Activated CD4-positive, alpha-beta T cell treated with anti-CD3 and anti-CD28 coated beads for 36 hours (primary cell): ENCODE results near the gene PRMT9. TPM values are rescaled to one million over a fixed set of nuclear protein-coding genes. Genes with fewer than 3 reads are reported as not detected.

Experiments used
- ATAC-seq: fragments of 200-7000 bp; cut with Tn5 transposase; one replicate; pipeline ENCODE4 v1.10.0; 2021; ENCODE audit warnings: mild to moderate bottlenecking, moderate library complexity
- CTCF ChIA-PET: fragments of 350-600 bp; sonication (Branson Sonifier 250); formaldehyde crosslinking; loops from one replicate; lab custom pipeline; 2021; ENCODE audit warnings: antibody characterized with exemption; lab: Charles Lee
- POLR2A ChIA-PET: fragments of 350-600 bp; sonication (Branson Sonifier 250); formaldehyde crosslinking; loops from one replicate; lab custom pipeline; 2021; ENCODE audit warnings: antibody characterized with exemption, inconsistent platforms; lab: Charles Lee
- DNase-seq: peaks from one replicate; pipeline ENCODE4 v3.0.0-alpha.2; 2020
- H3K27ac Mint-ChIP-seq: one replicate; pipeline ENCODE4 v1.8.0; 2021; ENCODE audit warnings: mixed read lengths
- H3K27me3 Mint-ChIP-seq: one replicate; pipeline ENCODE4 v1.8.0; 2021; ENCODE audit warnings: mixed read lengths
- H3K36me3 Mint-ChIP-seq: one replicate; pipeline ENCODE4 v1.8.0; 2021; ENCODE audit warnings: low read depth, mixed read lengths
- H3K4me1 Mint-ChIP-seq: one replicate; pipeline ENCODE4 v1.8.0; 2021; ENCODE audit warnings: mixed read lengths
- H3K4me3 Mint-ChIP-seq: one replicate; pipeline ENCODE4 v1.8.0; 2021; ENCODE audit warnings: mild to moderate bottlenecking, moderate library complexity, mixed read lengths
- H3K9me3 Mint-ChIP-seq: one replicate; pipeline ENCODE4 v1.8.0; 2021; ENCODE audit warnings: low read depth, mixed read lengths
- intact Hi-C, 2 experiments: fragments of 100-400 bp; cut with DNase I in 1 of 2; cut with micrococcal nuclease in 1 of 2; formaldehyde crosslinking; loops; one replicate each; pipeline versions ENCODE4 v1.14.2 to v1.15.1; 2022 to 2024; cut with DNase I, micrococcal nuclease
- total RNA-seq, 2 experiments: library from RNA; stranded (reverse); gene quantifications; one replicate each; pipeline ENCODE4 v1.2.3, GENCODE V29; 2021

PRMT9 gene
- 1 to 10 TPM; 6.2 to 7.5 TPM for total RNA-seq

DNA sequence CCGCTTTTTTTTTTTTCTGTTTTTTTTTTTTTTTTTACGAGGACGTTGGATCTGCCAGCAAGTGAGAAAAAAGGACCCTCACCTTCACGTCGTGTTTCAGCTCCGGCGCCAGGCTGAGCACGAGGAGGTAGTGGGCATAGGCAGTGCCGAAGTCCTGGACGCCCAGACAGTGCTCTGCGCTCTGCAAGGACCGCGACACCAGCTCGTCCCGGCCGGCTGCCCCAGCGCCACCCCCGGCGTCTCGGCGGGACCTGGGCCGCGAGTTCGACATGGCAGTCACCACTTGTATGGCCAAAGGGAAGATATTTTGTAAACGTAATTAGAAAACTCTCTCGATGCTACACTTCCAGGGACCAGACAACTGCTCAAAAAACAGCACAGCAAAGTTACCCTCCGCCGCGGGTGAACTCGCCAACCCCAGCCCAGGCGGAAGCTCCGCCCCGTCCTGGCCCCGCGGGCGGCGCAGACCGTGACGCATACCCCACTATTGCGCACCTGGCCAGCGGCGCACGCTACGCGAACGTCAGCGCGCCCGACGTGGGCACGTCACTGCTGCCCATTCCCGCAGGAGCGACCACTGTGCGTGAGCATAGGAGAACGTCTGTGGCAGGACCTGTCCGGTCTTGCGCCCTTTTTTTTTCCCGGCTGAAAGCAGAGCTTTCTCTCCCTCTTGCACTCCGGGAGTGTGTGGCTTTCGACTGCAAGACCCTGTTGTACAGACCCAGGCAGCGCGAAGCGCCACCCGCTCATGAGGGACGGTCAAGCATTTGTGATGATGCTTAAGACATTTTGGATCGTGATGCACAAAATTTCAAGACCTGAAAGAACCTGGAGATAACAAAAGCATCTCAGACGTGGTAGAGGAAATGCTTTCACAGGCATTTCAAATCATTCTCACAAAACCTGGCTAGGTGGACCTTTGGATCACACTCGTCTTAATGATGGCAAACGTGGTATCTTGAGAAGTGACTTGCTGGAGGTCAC lies at the start of gene PRMT9:
TSS of gene PRMT9 (minus strand) at position 447 of the 984 bp plus-strand sequence. CDS start at position 271, 176 bp downstream.
- H3K36me3 Mint-ChIP-seq: peaks cover 7% of the 10 kb centered on the region
- ChIA-PET CTCF (interaction anchor here (0.6 to 4.7 kb wide), 10 partner anchors 11 to 944 kb away, joined by 3 to 40 read pairs (median 4); partner anchors contain the start of gene TMEM184C), POLR2A (interaction anchor here (1.0 to 2.3 kb wide), 2 partner anchors 67 to 108 kb away, joined by 3 to 21 read pairs; partner anchors contain the start of gene TMEM184C)
- intact Hi-C loops: loop anchor here (1.0 to 5.0 kb wide), 5 partner anchors 48 to 758 kb away; partner anchors contain the start of genes ARHGAP10 (in 2 of the 2), TMEM184C (in 2 of the 2) and NR3C2 (in 1 of the 2)
- H3K9me3 Mint-ChIP-seq: no peaks in the 10 kb centered on the region
- H3K4me3 Mint-ChIP-seq: peak within 1 kb of the TSS; percentile 92
- peak within 1 kb of the TSS; percentile 91 for H3K27ac Mint-ChIP-seq
- peaks cover 6% of the 10 kb centered on the region for H3K27me3 Mint-ChIP-seq
- DNase-seq (peak; percentile 93), ATAC-seq (peak; percentile 99)
- H3K4me1 Mint-ChIP-seq: peaks cover 25% of the 10 kb centered on the region

DNA sequence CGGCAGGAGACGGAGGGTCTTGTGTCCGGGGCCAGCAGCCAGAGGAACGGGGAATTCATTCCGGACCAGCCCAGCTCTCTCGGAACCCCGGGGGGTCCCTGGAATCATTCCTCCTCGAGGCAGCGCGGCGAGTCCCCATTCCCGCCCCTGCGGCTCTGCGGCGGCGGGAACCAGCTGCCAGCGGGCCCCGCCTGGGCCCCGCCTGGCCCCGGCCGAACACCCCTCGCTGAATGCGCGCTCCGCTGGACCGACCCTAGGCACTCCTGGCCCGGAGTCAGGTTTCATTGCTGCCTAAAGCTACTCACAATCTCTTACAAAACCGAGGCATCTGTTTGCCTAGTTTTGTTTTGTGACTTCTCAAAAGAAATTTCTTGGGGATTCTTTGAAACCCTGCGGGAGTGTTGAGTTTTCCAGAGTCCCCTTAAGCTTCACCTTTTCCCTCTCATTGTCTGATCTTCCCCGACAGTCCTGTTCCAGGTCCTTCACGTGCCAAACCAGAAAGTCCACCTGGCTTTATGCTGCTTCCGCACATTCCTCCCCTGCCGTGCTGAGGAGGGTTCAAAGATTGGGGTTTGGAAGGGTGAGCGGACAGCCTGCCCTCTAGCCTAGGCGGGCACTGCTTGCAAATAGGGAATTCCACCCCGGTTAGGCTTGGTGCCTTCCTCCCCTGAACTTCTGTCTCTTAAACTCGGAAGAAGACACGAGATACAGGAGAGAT lies 48.7 kb upstream of the PRMT9 start:
- DNase-seq: peak; percentile 37
- Mint-ChIP-seq H3K27me3 (peaks cover 3% of the 10 kb centered on the region), H3K4me3 (peak overlapping the region; percentile 85), H3K9me3 (no peaks in the 10 kb centered on the region), H3K4me1 (peaks cover 46% of the 10 kb centered on the region), H3K36me3 (no peaks in the 10 kb centered on the region), H3K27ac (peak overlapping the region; percentile 87)
- intact Hi-C loops: loop anchor here (1.0 to 5.0 kb wide), 8 partner anchors 48 to 710 kb away; partner anchors contain the start of genes PRMT9 (in 2 of the 2), NR3C2 (in 1 of the 2) and TMEM184C (in 1 of the 2)
- ChIA-PET POLR2A (no interaction called here), CTCF (interaction anchor here (0.6 to 1.6 kb wide), 10 partner anchors 15 to 134 kb away, joined by 3 to 8 read pairs (median 4); no protein-coding TSS in a partner anchor)
- ATAC-seq: peak; percentile 16

DNA sequence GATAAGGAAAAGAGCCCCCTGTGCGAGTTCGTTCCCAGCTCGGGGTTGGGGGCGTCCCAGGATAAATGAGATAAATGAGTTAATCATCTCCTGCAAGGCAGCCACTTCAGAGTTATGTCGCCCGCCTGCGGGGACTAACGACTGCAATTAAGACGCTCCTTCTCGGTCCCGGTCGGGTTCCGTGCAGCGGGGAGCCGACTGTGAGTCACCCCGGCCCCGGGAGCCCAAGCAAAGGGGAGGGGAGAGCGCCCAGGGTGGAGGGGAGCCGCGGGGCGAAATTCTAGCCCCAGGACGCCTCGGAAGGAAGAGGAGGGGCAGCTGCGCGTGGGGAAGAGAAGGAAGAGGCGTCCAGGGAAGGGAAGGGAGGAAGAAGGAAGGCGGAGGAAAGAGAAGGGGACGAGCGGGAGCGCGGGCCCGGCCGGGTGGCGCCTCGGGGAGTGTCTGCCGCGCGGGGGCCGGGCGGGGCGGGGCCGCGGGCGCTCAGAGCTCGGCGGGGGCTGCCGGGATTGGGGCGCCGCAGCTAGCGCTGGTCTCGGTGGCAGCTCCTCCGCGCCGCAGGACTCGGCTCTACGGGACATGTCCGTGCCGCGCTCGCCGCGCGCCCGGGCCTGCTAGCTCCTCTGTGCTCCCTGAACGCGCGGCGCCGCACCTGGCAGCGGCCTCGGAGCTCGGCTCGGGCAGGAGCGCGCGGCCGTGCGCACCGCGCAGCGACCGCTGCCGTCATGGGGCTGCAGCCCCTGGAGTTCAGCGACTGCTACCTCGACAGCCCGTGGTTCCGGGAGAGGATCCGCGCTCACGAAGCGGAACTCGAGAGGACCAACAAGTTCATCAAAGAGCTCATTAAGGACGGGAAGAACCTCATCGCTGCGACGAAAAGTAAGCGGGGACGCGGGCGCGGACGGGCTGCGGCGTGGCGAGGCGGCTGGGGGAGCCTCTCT lies 47.9 kb upstream of the PRMT9 start, which contains the start of gene ARHGAP10:
TSS of gene ARHGAP10 (plus strand) at position 509 of the 938 bp plus-strand sequence. CDS start at position 723, 214 bp downstream.
- H3K36me3 Mint-ChIP-seq: no peaks in the 10 kb centered on the region
- intact Hi-C loops: loop anchor here (1.0 to 5.0 kb wide), 8 partner anchors 47 to 710 kb away; partner anchors contain the start of genes PRMT9 (in 2 of the 2), NR3C2 (in 1 of the 2) and TMEM184C (in 1 of the 2)
- H3K27me3 Mint-ChIP-seq: peaks cover 3% of the 10 kb centered on the region
- ATAC-seq: peak; percentile 82
- H3K4me3 Mint-ChIP-seq: peak within 1 kb of the TSS; percentile 85
- DNase-seq: peak; percentile 83
- peak within 1 kb of the TSS; percentile 87 for H3K27ac Mint-ChIP-seq
- H3K9me3 Mint-ChIP-seq: no peaks in the 10 kb centered on the region
- CTCF ChIA-PET: interaction anchor here (0.5 to 1.6 kb wide), 12 partner anchors 16 to 135 kb away, joined by 3 to 8 read pairs (median 4); no protein-coding TSS in a partner anchor
- peaks cover 45% of the 10 kb centered on the region for H3K4me1 Mint-ChIP-seq
- POLR2A ChIA-PET: interaction anchor here (0.7 kb wide), 1 partner anchor 115 kb away, joined by 5 read pairs; the partner anchor contains the start of gene TMEM184C

DNA sequence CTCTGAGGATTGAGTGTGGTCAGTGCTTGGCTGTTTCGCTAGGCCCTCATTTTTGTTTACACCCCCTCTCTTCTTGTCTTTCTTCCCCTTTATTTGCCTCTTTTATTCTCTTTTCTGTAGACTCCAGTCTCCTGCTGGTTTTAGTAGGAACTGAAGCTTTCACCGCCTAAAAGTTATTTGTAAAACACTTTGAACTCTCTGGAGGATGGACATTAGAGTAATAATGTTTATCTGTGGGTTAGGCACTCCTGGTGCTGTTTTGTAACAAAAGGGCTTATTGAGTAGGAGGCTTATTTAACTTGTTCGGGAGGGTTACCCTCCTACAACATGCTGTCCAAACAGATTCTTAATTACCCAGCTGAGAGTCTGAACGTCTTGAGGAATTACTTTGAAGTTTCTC lies 46.4 kb upstream of the PRMT9 start:
- Mint-ChIP-seq H3K27me3 (peaks cover 3% of the 10 kb centered on the region), H3K9me3 (no peaks in the 10 kb centered on the region), H3K27ac (no peak overlapping the region), H3K36me3 (no peaks in the 10 kb centered on the region), H3K4me3 (no peak overlapping the region), H3K4me1 (peaks cover 30% of the 10 kb centered on the region)
- DNase-seq (no peak), ATAC-seq (no peak)
- ChIA-PET POLR2A (no interaction called here), CTCF (interaction anchor here (1.5 to 1.6 kb wide), 2 partner anchors 46 to 136 kb away, joined by 4 to 10 read pairs; no protein-coding TSS in a partner anchor)
- intact Hi-C loops: loop anchor here in 1 of 2 experiments (5.0 kb wide), 1 partner anchor 712 kb away; the partner anchor contains the start of gene NR3C2

DNA sequence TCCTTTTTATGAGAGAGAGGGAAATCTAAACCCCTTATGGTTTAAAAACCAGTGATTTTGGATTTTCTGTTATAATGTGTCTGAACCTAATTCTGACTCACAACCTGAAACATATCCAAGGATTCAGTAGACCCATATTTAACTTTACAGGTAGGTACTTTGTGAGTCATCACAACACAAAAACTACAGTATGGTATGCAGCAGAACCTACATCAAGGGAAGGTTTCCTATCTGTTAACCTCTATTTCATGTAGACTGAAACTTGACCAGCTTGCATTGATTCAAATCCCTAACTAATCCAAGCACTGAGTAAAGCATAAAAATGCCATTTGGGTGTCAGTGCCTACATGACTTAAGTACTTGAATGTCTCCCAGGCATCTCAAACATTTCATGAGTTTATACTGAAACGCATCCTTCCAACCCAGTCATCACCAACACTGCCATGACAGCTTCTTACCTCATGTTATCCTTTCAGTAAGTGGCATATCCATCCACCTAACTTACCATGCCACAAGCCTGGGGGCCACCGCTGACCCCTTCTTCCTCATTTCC lies 43.6 kb upstream of the PRMT9 start:
- no peak for DNase-seq
- peaks cover 6% of the 10 kb centered on the region for H3K4me1 Mint-ChIP-seq
- intact Hi-C loops: no loop called here

DNA sequence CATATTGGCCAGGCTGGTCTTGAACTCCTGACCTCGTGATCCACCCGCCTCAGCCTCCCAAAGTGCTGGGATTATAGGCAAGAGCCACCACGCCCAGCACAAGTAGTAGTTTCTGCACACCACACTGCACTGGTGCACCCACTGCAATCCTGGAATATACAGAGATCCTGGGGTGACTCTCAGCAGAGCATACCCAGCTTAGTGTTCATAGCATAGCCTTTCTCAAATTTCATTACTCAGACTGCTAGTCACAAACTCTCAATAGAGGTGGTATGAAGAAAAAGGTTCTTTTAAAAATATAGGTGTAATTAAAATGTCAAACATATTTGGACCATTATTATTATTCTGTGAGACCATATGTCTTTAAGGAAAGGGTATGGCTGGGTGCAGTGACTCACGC lies 41.7 kb upstream of the PRMT9 start:
- DNase-seq: no peak
- no peaks in the 10 kb centered on the region for H3K9me3 Mint-ChIP-seq
- POLR2A ChIA-PET: no interaction called here

More for the DNA sequence above, 43.6 kb upstream of the PRMT9 start:
- POLR2A ChIA-PET: no interaction called here
- Mint-ChIP-seq H3K27me3 (no peaks in the 10 kb centered on the region), H3K36me3 (no peaks in the 10 kb centered on the region), H3K4me3 (no peak overlapping the region), H3K27ac (no peak overlapping the region), H3K9me3 (no peaks in the 10 kb centered on the region)
- CTCF ChIA-PET: interaction anchor here (1.1 to 2.4 kb wide), 2 partner anchors 10 to 139 kb away, joined by 3 to 13 read pairs; no protein-coding TSS in a partner anchor
- no peak for ATAC-seq

DNA sequence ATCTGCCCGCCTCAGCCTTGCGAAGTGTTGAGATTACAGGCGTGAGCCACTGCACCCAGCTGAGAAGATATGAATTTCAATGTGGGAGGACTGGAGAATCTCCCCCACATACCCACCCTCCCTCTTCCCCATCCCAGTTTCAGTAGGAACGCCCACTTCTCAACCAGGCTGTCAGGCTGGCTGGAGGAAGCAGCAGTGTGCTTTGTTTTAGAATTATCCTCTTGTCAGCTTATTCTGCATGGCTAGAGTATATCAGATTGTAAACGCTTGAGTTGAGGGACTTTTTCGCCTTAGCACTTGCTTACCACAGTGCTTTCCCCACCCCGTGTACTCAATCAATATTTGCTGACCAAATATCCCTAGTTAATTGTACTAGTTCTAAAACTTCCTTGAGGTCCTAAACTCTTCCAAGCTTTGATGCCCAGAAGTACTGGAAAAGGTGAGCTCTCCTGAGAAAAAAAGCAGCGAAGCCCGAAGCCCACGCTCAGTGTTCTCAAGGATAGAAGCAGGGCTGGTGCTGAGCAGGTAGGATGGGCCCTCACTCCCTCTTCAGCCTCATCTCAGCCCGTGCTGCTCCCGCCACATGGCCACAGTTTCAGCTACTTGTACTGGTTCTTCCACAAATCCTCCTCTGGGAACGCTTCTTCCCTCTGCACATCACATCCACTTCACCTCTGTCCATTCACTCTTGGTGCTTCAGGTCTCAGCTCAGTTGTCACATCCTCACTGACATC lies 40.7 kb upstream of the PRMT9 start:
- H3K4me3 Mint-ChIP-seq: no peak overlapping the region
- DNase-seq (no peak), ATAC-seq (no peak)
- H3K27ac Mint-ChIP-seq: no peak overlapping the region
- no peaks in the 10 kb centered on the region for H3K9me3 Mint-ChIP-seq
- intact Hi-C loops: no loop called here
- H3K27me3 Mint-ChIP-seq: peaks cover 3% of the 10 kb centered on the region
- ChIA-PET POLR2A (no interaction called here), CTCF (interaction anchor here (0.7 kb wide), 1 partner anchor 76 kb away, joined by 4 read pairs; no protein-coding TSS in a partner anchor)
- H3K4me1 Mint-ChIP-seq: no peaks in the 10 kb centered on the region
- no peaks in the 10 kb centered on the region for H3K36me3 Mint-ChIP-seq

More for the DNA sequence above, 41.7 kb upstream of the PRMT9 start:
- Mint-ChIP-seq H3K36me3 (no peaks in the 10 kb centered on the region), H3K27ac (no peak overlapping the region), H3K27me3 (no peaks in the 10 kb centered on the region), H3K4me1 (no peaks in the 10 kb centered on the region), H3K4me3 (no peak overlapping the region)
- ATAC-seq: no peak
- CTCF ChIA-PET: interaction anchor here (0.7 kb wide), 1 partner anchor 75 kb away, joined by 4 read pairs; no protein-coding TSS in a partner anchor
- intact Hi-C loops: no loop called here

DNA sequence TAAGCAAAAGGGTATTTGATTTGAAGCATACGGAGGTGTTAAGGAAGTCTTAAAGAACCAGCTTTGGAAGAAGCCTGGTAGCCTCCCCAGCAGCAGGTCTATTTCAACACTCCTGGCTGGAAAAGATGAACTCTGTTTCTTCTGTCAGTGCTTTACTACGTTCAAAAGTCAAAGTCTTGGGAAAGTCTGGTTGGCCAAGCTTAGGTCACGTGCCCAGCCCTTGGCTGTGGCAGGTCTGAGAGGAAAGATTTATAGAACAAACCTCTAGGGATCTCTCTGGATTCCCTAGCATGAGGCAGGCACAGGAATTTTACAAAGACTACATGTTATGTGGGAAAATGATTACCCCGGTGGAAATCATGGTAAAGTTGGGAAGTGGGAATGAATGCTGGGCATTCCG lies 39.4 kb upstream of the PRMT9 start:
- no peak for ATAC-seq
- ChIA-PET CTCF (interaction anchor here (2.9 kb wide), 1 partner anchor 144 kb away, joined by 16 read pairs; no protein-coding TSS in a partner anchor), POLR2A (no interaction called here)
- H3K36me3 Mint-ChIP-seq: no peaks in the 10 kb centered on the region
- no peak overlapping the region for H3K27ac Mint-ChIP-seq
- H3K27me3 Mint-ChIP-seq: peaks cover 3% of the 10 kb centered on the region
- no peaks in the 10 kb centered on the region for H3K4me1 Mint-ChIP-seq
- intact Hi-C loops: no loop called here
- no peaks in the 10 kb centered on the region for H3K9me3 Mint-ChIP-seq
- DNase-seq: no peak
- no peak overlapping the region for H3K4me3 Mint-ChIP-seq

DNA sequence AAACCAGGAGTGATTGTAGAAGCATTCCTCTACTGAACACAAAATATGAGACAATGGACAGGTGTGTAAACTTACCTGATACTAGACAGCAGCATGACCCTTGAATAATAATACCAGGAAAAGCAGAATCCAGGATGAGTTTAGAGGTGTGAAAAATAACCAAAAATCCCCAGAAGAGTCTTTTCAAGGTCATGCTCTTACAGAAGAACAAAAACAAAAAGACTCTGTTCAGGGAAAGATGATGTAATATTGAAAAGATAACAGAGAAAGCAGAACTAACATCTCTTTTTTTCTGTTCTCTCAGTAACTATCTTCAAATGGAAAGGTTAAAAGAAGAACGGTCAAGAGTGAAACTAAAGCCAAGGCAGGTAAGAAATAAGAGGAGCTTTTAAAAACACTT lies 33.9 kb upstream of the PRMT9 start:
- ATAC-seq (no peak), DNase-seq (no peak)
- ChIA-PET CTCF (interaction anchor here (0.9 to 2.0 kb wide), 2 partner anchors 9 to 148 kb away, joined by 3 to 9 read pairs; no protein-coding TSS in a partner anchor), POLR2A (no interaction called here)
- intact Hi-C loops: no loop called here
- no peak overlapping the region for H3K4me3 Mint-ChIP-seq
- H3K36me3 Mint-ChIP-seq: no peaks in the 10 kb centered on the region
- H3K9me3 Mint-ChIP-seq: no peaks in the 10 kb centered on the region
- peaks cover 12% of the 10 kb centered on the region for H3K27me3 Mint-ChIP-seq
- H3K27ac Mint-ChIP-seq: no peak overlapping the region
- peaks cover 3% of the 10 kb centered on the region for H3K4me1 Mint-ChIP-seq
